GM12801 (cell line): ENCODE measurements around the gene PDAP1.

ENCODE experiments used
- CTCF ChIP-seq: IDR thresholded peaks from one replicate; pipeline ENCODE4 v1.5.1; 2011; ENCODE audit warnings: control low read depth; ENCODE audit not compliant: insufficient read length; ENCODE audit errors: extremely low read depth

PDAP1 gene

GRCh38 chr7:99420986-99421385 is 12.6 kb upstream of the PDAP1 start:
- no peak for TF ChIP-seq CTCF

- no peak for TF ChIP-seq CTCF
Measured at GRCh38 chr7:99420213-99420612, 11.8 kb upstream of the PDAP1 start.

GRCh38 chr7:99419323-99420021 is 11.1 kb upstream of the PDAP1 start:
- no peak for TF ChIP-seq CTCF

GRCh38 chr7:99418260-99418659 is 9.9 kb upstream of the PDAP1 start:
- TF ChIP-seq CTCF: no peak

GRCh38 chr7:99410635-99411034 is 2.2 kb upstream of the PDAP1 start:
- TF ChIP-seq CTCF: no peak

GRCh38 chr7:99409806-99410205 is 1.4 kb upstream of the PDAP1 start:
- TF ChIP-seq CTCF: no peak

GRCh38 chr7:99409192-99409572 is 785 bp upstream of the PDAP1 start:
- TF ChIP-seq CTCF: no peak
